Sigmoid colon (tissue), 7 donors: Measurements from ENCODE around the gene OPCML. TPM values are rescaled to one million over a fixed set of nuclear protein-coding genes. Genes with fewer than 3 reads are reported as not detected.

ENCODE experiments used
- DNase-seq: peaks from one replicate; pipeline ENCODE4 v3.0.0-alpha.2; 2019
- H3K27ac ChIP-seq, 4 donors: fragments of 200-600 bp; sonication (generic); one replicate each; pipeline ENCODE4 v1.5.1; 2016 to 2019; ENCODE audit warnings: mild to moderate bottlenecking in 1 of 4
- H3K27me3 ChIP-seq, 3 donors: fragments of 200-600 bp; sonication (generic); one replicate each; pipeline ENCODE4 v1.5.1; 2019; ENCODE audit warnings: mild to moderate bottlenecking in 1 of 3
- H3K36me3 ChIP-seq, 4 donors: fragments of 200-600 bp; sonication (generic); one replicate each; pipeline ENCODE4 v1.5.1; 2016 to 2019
- H3K4me1 ChIP-seq, 4 donors: fragments of 200-600 bp; sonication (generic); one replicate each; pipeline ENCODE4 v1.5.1; 2017 to 2019
- H3K4me3 ChIP-seq, 4 donors: fragments of 200-600 bp; sonication (generic); one replicate each; pipeline ENCODE4 v1.5.1; 2017 to 2019; ENCODE audit warnings: mild to moderate bottlenecking in 2 of 4, moderate library complexity in 1 of 4
- H3K9me3 ChIP-seq, 4 donors: fragments of 200-600 bp in 3 of 4; sonication (generic) in 3 of 4; one replicate each; pipeline versions ENCODE4 v1.5.1 to v1.6.1; 2013 to 2019
- EP300 ChIP-seq, 4 donors: sonication (generic); formaldehyde crosslinking; IDR thresholded peaks; one replicate each; pipeline ENCODE4 v1.6.1; 2017; ENCODE audit warnings: antibody characterized with exemption in 4 of 4
- POLR2A ChIP-seq, 2 donors: fragments of 450-650 bp; IDR thresholded peaks; one replicate each; pipeline ENCODE4 v1.6.1; 2016; ENCODE audit warnings: antibody characterized with exemption in 2 of 2, mild to moderate bottlenecking in 2 of 2, moderate library complexity in 2 of 2
- POLR2AphosphoS5 ChIP-seq, 4 donors: sonication (generic); formaldehyde crosslinking; IDR thresholded peaks; one replicate each; pipeline ENCODE4 v1.6.1; 2017; ENCODE audit warnings: antibody characterized with exemption in 4 of 4
- WGBS, 2 donors: extraction: QIAGEN DNeasy Blood & Tissue Kit; methylation state at CpG; one replicate each; pipeline ENCODE4 v1.1.7; 2013; 5-methylcytosine and 5-hydroxymethylcytosine counted together
- intact Hi-C: fragments of 100-400 bp; cut with DNase I; formaldehyde crosslinking; loops from one replicate; pipeline ENCODE4 v1.15.1; 2023
- polyA plus RNA-seq, 3 donors: library from polyadenylated mRNA; stranded (reverse); fragments of 200-250 nt; gene quantifications; one replicate each; pipeline ENCODE4 v1.2.3, GENCODE V29; 2013
- total RNA-seq, 4 donors: library from RNA; depleted of rRNA; stranded (reverse); fragments of >200 nt; gene quantifications; one replicate each; pipeline ENCODE4 v1.1.0, GENCODE V29; 2016
- TF ChIP-seq, protein P1 (sequence below), 4 experiments: fragments of 450-650 bp in 3 of 4; fragments of 200-600 bp in 1 of 4; IDR thresholded peaks; one replicate each; pipeline ENCODE4 v1.5.1; 2016 to 2019; ENCODE audit warnings: antibody characterized with exemption in 4 of 4, mild to moderate bottlenecking in 3 of 4, moderate library complexity in 2 of 4
- donor health status: healthy with polysubstance abuse.
- donor health status: Bipolar disorder and iron deficiency.
- donor health status: healthy.

OPCML gene
- total and polyA plus RNA-seq, 7 donors = under 0.01 to 0.14 (median 0.03) TPM; not detected in 4

DNA sequence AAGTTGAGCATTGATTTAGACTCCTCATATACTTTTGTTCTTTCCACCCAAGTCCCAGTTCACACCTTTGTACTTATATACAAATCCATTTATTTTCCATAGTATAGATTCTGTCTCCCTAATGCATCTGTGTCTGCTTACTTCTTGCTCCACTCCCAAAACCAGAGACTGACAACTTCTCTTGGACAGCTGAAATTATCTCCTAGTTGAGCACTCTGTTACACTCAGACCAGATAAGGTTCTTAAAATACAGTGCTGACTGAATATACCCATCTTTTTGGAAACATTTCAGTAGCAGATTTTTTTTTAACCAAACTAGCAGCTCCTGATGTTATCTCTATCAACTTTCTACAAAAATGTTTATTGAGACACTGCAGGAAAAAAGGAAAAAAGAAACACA lies 106.3 kb downstream of the OPCML start:
- no peak for TF ChIP-seq POLR2A (IDR thresholded peaks at IDR 0.05)
- TF ChIP-seq, protein P1, sequence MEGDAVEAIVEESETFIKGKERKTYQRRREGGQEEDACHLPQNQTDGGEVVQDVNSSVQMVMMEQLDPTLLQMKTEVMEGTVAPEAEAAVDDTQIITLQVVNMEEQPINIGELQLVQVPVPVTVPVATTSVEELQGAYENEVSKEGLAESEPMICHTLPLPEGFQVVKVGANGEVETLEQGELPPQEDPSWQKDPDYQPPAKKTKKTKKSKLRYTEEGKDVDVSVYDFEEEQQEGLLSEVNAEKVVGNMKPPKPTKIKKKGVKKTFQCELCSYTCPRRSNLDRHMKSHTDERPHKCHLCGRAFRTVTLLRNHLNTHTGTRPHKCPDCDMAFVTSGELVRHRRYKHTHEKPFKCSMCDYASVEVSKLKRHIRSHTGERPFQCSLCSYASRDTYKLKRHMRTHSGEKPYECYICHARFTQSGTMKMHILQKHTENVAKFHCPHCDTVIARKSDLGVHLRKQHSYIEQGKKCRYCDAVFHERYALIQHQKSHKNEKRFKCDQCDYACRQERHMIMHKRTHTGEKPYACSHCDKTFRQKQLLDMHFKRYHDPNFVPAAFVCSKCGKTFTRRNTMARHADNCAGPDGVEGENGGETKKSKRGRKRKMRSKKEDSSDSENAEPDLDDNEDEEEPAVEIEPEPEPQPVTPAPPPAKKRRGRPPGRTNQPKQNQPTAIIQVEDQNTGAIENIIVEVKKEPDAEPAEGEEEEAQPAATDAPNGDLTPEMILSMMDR (IDR thresholded peaks at IDR 0.05) = no peak
- no peaks in the 10 kb centered on the region for H3K4me1 ChIP-seq
- H3K27ac ChIP-seq = no peak overlapping the region
- intact Hi-C loops = no loop called here
- DNase-seq = no peak
- H3K36me3 ChIP-seq = no peaks in the 10 kb centered on the region
- H3K4me3 ChIP-seq = no peak overlapping the region
- H3K27me3 ChIP-seq = peaks cover 0 to 3% (median 0%) of the 10 kb centered on the region in 3 donors
- no peaks in the 10 kb centered on the region for H3K9me3 ChIP-seq

DNA sequence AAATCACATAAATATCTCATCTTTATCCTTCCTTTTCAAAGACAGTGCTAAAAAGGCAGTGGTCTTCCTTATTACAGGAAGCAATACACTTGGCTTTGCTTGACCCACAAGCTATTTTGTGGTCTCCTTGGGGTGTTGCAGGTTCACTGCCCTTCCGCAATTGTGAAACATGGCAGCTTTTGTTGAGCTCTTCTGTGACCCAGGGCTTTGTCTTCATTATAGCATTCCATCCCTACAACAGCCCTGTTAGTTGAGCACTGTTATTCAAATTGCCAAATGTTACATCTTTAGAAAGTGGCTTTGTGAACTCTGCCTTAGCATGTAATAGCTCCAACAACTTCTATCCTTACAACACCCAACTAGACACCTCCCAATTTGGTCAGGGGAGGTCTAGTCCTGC lies 107.1 kb downstream of the OPCML start:
- Histone ChIP-seq H3K4me3 (no peak overlapping the region), H3K27ac (no peak overlapping the region), H3K4me1 (no peaks in the 10 kb centered on the region), H3K9me3 (no peaks in the 10 kb centered on the region), H3K27me3 (peaks cover 0 to 3% (median 0%) of the 10 kb centered on the region in 3 donors), H3K36me3 (no peaks in the 10 kb centered on the region)
- TF ChIP-seq POLR2AphosphoS5 (IDR thresholded peaks at IDR 0.05) (no peak), POLR2A (IDR thresholded peaks at IDR 0.05) (no peak), EP300 (IDR thresholded peaks at IDR 0.05) (no peak)
- TF ChIP-seq, protein P1 (IDR thresholded peaks at IDR 0.05) = no peak
- WGBS, 2 donors = 76 to 90% methylated on average over 1 of the region's 1 CpG
- no peak for DNase-seq
- intact Hi-C loops = no loop called here

DNA sequence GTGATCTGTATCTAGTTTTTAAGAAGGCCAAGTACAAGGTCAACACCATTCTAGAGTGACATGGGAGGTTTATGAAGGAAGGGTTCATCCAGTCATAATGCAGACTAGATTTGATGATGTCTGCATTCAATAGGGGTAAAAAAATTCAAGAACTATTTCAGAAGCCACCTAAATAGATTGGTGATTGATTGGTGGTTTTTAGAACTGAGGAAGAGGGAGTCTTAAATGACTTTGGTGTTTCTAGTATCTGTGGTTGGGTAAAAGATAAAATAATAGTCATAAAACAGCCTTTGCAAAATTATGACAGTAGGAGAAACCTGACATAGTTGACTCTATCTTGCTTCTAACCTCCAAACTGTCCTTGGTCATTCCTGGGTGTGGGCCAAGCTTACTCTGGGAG lies 114.1 kb downstream of the OPCML start:
- Histone ChIP-seq H3K27me3 (no peaks in the 10 kb centered on the region), H3K27ac (no peak overlapping the region), H3K36me3 (no peaks in the 10 kb centered on the region), H3K4me3 (no peak overlapping the region), H3K4me1 (no peaks in the 10 kb centered on the region), H3K9me3 (peaks cover 0 to 3% (median 0%) of the 10 kb centered on the region in 4 donors)
- DNase-seq = no peak
- intact Hi-C loops = no loop called here
- TF ChIP-seq, protein P1 (IDR thresholded peaks at IDR 0.05) = no peak
- no peak for TF ChIP-seq EP300 (IDR thresholded peaks at IDR 0.05)
- TF ChIP-seq POLR2A (IDR thresholded peaks at IDR 0.05) = no peak
- TF ChIP-seq POLR2AphosphoS5 (IDR thresholded peaks at IDR 0.05) = no peak

DNA sequence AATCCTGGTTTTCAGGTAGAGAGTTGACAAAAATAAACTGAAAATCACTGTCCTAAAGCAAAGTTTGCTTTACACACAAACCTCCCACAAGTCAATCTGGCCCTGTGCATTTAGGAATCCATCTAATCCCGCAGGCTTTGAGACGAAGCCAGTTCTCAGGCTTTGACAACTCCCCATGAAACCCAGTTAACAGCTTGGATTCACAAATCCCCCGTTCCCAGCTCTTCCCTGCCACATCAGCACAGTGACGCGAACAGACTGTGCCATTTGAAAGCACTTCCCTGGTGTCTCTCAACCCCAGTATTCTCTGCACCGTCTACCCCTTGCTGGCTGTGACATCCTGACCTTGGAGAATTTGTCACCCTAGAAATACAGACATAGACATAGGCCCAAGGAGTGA lies 117.8 kb downstream of the OPCML start:
- H3K27ac ChIP-seq = no peak overlapping the region
- TF ChIP-seq POLR2A (IDR thresholded peaks at IDR 0.05) (no peak), EP300 (IDR thresholded peaks at IDR 0.05) (no peak), POLR2AphosphoS5 (IDR thresholded peaks at IDR 0.05) (no peak)
- TF ChIP-seq, protein P1 (IDR thresholded peaks at IDR 0.05) = no peak
- H3K4me1 ChIP-seq = no peaks in the 10 kb centered on the region
- H3K27me3 ChIP-seq = no peaks in the 10 kb centered on the region
- DNase-seq = no peak
- no peak overlapping the region for H3K4me3 ChIP-seq
- WGBS, 2 donors = 74 to 80% methylated on average over 6 of the region's 6 CpGs
- H3K36me3 ChIP-seq = no peaks in the 10 kb centered on the region
- intact Hi-C loops = no loop called here
- peaks cover 0 to 3% (median 0%) of the 10 kb centered on the region in 4 donors for H3K9me3 ChIP-seq

DNA sequence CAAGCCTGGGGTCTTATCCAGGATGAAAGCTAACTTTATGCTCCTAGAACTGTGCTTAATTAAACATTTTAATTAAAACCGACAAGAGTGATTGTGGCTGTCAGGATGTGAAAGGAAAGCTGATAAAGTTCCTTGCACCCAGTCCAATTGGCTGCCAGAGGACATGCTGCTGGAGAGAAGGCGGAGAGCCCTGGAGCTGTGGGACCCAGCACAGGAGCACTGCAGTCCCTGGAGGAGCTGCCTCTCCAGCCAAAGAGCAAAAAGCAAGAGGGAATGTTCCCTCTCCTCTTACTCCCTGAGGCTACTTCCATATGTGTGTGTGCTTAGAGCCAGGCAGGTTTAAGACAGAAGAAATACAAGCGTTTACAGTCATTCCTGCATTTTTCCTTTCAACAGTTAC lies 118.6 kb downstream of the OPCML start:
- no peak for DNase-seq
- Histone ChIP-seq H3K4me3 (no peak overlapping the region), H3K27me3 (no peaks in the 10 kb centered on the region), H3K36me3 (no peaks in the 10 kb centered on the region), H3K4me1 (no peaks in the 10 kb centered on the region), H3K9me3 (peaks cover 0 to under 1% (median 0%) of the 10 kb centered on the region in 4 donors), H3K27ac (no peak overlapping the region)
- 76 to 86% methylated on average over 3 of the region's 3 CpGs for WGBS, 2 donors
- intact Hi-C loops = no loop called here
- TF ChIP-seq, protein P1 (IDR thresholded peaks at IDR 0.05) = no peak
- TF ChIP-seq POLR2AphosphoS5 (IDR thresholded peaks at IDR 0.05) (no peak), EP300 (IDR thresholded peaks at IDR 0.05) (no peak), POLR2A (IDR thresholded peaks at IDR 0.05) (no peak)
